HCT116 (cell line): ENCODE data around the gene TLL2. TPM values are rescaled to one million over a fixed set of nuclear protein-coding genes. Genes with fewer than 3 reads are reported as not detected.

ENCODE experiments used
- ATAC-seq: fragments of 200-7000 bp; cut with Tn5 transposase; 2 replicates; pipeline ENCODE4 v1.9.1; 2020; ENCODE audit warnings: mild to moderate bottlenecking, moderate library complexity
- BruUV-seq: library from RNA; stranded (reverse); fragments of 400-500 nt; replicated peaks from 2 replicates; lab custom pipeline; 2021; lab: Mats Ljungman, UMichigan
- CTCF ChIA-PET: fragments of 300-600 bp; sonication (Branson Sonifier 250); formaldehyde crosslinking; loops from one replicate; lab custom pipeline; 2021; ENCODE audit warnings: antibody characterized with exemption; lab: Charles Lee
- POLR2A ChIA-PET: fragments of 300-600, 350-600 bp; sonication (Branson Sonifier 250); formaldehyde crosslinking; loops from one replicate; lab custom pipeline; 2021; ENCODE audit warnings: antibody characterized with exemption; lab: Charles Lee
- RAD21 ChIA-PET, 2 experiments: fragments of 300-600 bp; sonication (Branson Sonifier 250); formaldehyde crosslinking; loops; one replicate each; lab custom pipeline; 2023; ENCODE audit warnings: low total read pairs in 2 of 2; ENCODE audit not compliant: uncharacterized antibody in 2 of 2, unreplicated experiment in 2 of 2, low non-redundant PET in 1 of 2; lab: Charles Lee
- DNase-seq: peaks from one replicate; pipeline ENCODE4 v3.0.0-alpha.2; 2010; ENCODE audit warnings: low read depth, low spot score
- H2AFZ ChIP-seq: fragments of 200-600 bp; shearing (Covaris generic), sonication (generic); 2 replicates; pipeline ENCODE4 v1.6.1; 2017; ENCODE audit warnings: low read depth, mixed run types, mixed read lengths, antibody characterized with exemption, low read length; ENCODE audit not compliant: poor library complexity, severe bottlenecking
- H3K27ac ChIP-seq: 2 replicates; pipeline ENCODE4 v1.5.1; 2012; ENCODE audit warnings: low read depth, low read length
- H3K27me3 ChIP-seq: fragments of 200-600 bp; sonication (generic); 2 replicates; pipeline ENCODE4 v1.6.1; 2016; ENCODE audit warnings: mixed run types, low read length, mixed read lengths; ENCODE audit not compliant: insufficient read depth
- H3K36me3 ChIP-seq, 2 experiments: fragments of 200-500 bp in 1 of 2; fragments of 200-600 bp in 1 of 2; sonication (Bioruptor generic) in 1 of 2; sonication (generic) in 1 of 2; 2 replicates each; pipeline versions ENCODE4 v1.5.1 to v1.6.1; 2014 to 2016; ENCODE audit warnings: low read length in 2 of 2, inconsistent platforms in 1 of 2, mixed read lengths in 1 of 2, mixed run types in 1 of 2; ENCODE audit not compliant: insufficient read depth in 2 of 2, control insufficient read depth in 1 of 2
- H3K4me1 ChIP-seq, 2 experiments: fragments of 200-600 bp in 1 of 2; sonication (generic) in 1 of 2; 2 replicates each; pipeline versions ENCODE4 v1.5.1 to v1.6.1; 2012 to 2017; ENCODE audit warnings: low read length in 2 of 2, inconsistent platforms in 1 of 2, mild to moderate bottlenecking in 1 of 2, mixed read lengths in 1 of 2, mixed run types in 1 of 2, moderate library complexity in 1 of 2; ENCODE audit not compliant: insufficient read depth in 2 of 2, control insufficient read depth in 1 of 2
- H3K4me2 ChIP-seq: fragments of 200-600 bp; sonication (generic); 2 replicates; pipeline ENCODE4 v1.6.1; 2017; ENCODE audit warnings: mixed run types, low read length, mixed read lengths
- H3K4me3 ChIP-seq, 2 experiments: fragments of 200-600 bp in 1 of 2; sonication (generic) in 1 of 2; replicated peaks in 1 of 2; 2 replicates each; pipeline ENCODE4 v1.5.1; 2011 to 2016; ENCODE audit warnings: low read length in 2 of 2, control low read depth in 1 of 2, low read depth in 1 of 2, mild to moderate bottlenecking in 1 of 2, mixed read lengths in 1 of 2, mixed run types in 1 of 2
- H3K79me2 ChIP-seq: fragments of 200-600 bp; sonication (generic); 2 replicates; pipeline ENCODE4 v1.6.1; 2017; ENCODE audit warnings: mild to moderate bottlenecking, mixed run types, low read length, moderate library complexity, mixed read lengths; ENCODE audit not compliant: insufficient read depth
- H3K9ac ChIP-seq: fragments of 200-600 bp; sonication (generic); 2 replicates; pipeline ENCODE4 v1.6.1; 2016; ENCODE audit warnings: low read length, mixed read lengths
- H3K9me2 ChIP-seq: fragments of 200-600 bp; sonication (generic), shearing (Covaris generic); 2 replicates; pipeline ENCODE4 v1.6.1; 2017; ENCODE audit warnings: mixed run types, mild to moderate bottlenecking, moderate library complexity; ENCODE audit not compliant: insufficient read depth
- H3K9me3 ChIP-seq, 2 experiments: fragments of 200-500 bp in 1 of 2; fragments of 200-600 bp in 1 of 2; sonication (Bioruptor generic) in 1 of 2; sonication (generic) in 1 of 2; 2 replicates each; pipeline ENCODE4 v1.6.1; 2014 to 2017; ENCODE audit warnings: low read length in 2 of 2, mixed read lengths in 2 of 2, inconsistent platforms in 1 of 2, low read depth in 1 of 2, mild to moderate bottlenecking in 1 of 2, mixed run types in 1 of 2, moderate library complexity in 1 of 2; ENCODE audit not compliant: control insufficient read depth in 1 of 2, insufficient read depth in 1 of 2
- H4K20me1 ChIP-seq: fragments of 200-600 bp; sonication (generic), shearing (Covaris generic); 2 replicates; pipeline ENCODE4 v1.6.1; 2017; ENCODE audit warnings: mixed run types, mild to moderate bottlenecking, moderate library complexity; ENCODE audit not compliant: insufficient read depth
- ATF3 ChIP-seq: IDR thresholded peaks from 2 replicates; pipeline ENCODE4 v1.6.1; 2012
- CBX3 ChIP-seq: IDR thresholded peaks from 2 replicates; pipeline ENCODE4 v1.6.1; 2012; ENCODE audit warnings: low read depth
- ELF1 ChIP-seq: IDR thresholded peaks from 2 replicates; pipeline ENCODE4 v1.6.1; 2012; ENCODE audit warnings: low read depth, borderline replicate concordance
- EZH2 ChIP-seq: fragments of 200-600 bp; sonication (generic); IDR thresholded peaks from 2 replicates; pipeline ENCODE4 v1.6.1; 2017; ENCODE audit warnings: antibody characterized with exemption, mixed run types
- FOSL1 ChIP-seq: IDR thresholded peaks from 2 replicates; pipeline ENCODE4 v1.6.1; 2012; ENCODE audit warnings: low read depth
- JUND ChIP-seq: IDR thresholded peaks from 2 replicates; pipeline ENCODE4 v1.6.1; 2012
- POLR2A ChIP-seq: IDR thresholded peaks from 2 replicates; pipeline ENCODE4 v1.7.0; 2011; ENCODE audit warnings: borderline replicate concordance; ENCODE audit not compliant: insufficient read depth, insufficient read length; ENCODE audit errors: extremely low read depth
- POLR2AphosphoS5 ChIP-seq: IDR thresholded peaks from 2 replicates; pipeline ENCODE4 v1.6.1; 2011; ENCODE audit warnings: mild to moderate bottlenecking, low read depth, low read length, moderate library complexity
- RAD21 ChIP-seq: IDR thresholded peaks from 2 replicates; pipeline ENCODE4 v1.6.1; 2012; ENCODE audit warnings: low read depth, mild to moderate bottlenecking
- REST ChIP-seq: IDR thresholded peaks from 2 replicates; pipeline ENCODE4 v1.6.1; 2012; ENCODE audit warnings: low read depth
- SIN3A ChIP-seq: IDR thresholded peaks from 2 replicates; pipeline ENCODE4 v1.6.1; 2012; ENCODE audit warnings: low read depth
- SRF ChIP-seq: IDR thresholded peaks from 2 replicates; pipeline ENCODE4 v1.6.1; 2012; ENCODE audit warnings: low read depth
- TCF7L2 ChIP-seq: IDR thresholded peaks from 2 replicates; pipeline ENCODE4 v1.7.0; 2011; ENCODE audit warnings: borderline replicate concordance, inconsistent platforms; ENCODE audit not compliant: insufficient read depth, insufficient read length; ENCODE audit errors: extremely low read depth
- YY1 ChIP-seq: IDR thresholded peaks from 2 replicates; pipeline ENCODE4 v1.6.1; 2011; ENCODE audit warnings: low read length, low read depth, moderate library complexity, mild to moderate bottlenecking; ENCODE audit not compliant: insufficient replicate concordance; ENCODE audit errors: extremely low read depth
- ZFX ChIP-seq: fragments of 450-650 bp; IDR thresholded peaks from 2 replicates; pipeline ENCODE4 v1.6.1; 2017
- ZNF274 ChIP-seq: fragments of 200-500 bp; sonication (Bioruptor generic); IDR thresholded peaks from 2 replicates; pipeline ENCODE4 v1.6.1; 2014; ENCODE audit warnings: mild to moderate bottlenecking, low read depth, low read length, inconsistent platforms
- intact Hi-C: fragments of 100-400 bp; cut with micrococcal nuclease; formaldehyde crosslinking; loops from 2 replicates; pipeline ENCODE4 v1.10.0; 2022
- total RNA-seq: library from RNA; stranded (reverse); gene quantifications from one replicate; pipeline ENCODE4 v1.2.1, GENCODE V29; 2021; ENCODE audit not compliant: unreplicated experiment

TLL2 gene
- total RNA-seq, 1 experiment from 2014 or later = 1.3 TPM

GRCh38 chr10:96541921-96542320, 28.2 kb upstream of the TLL2 start:
- no TSS peak for BruUV-seq
- Histone ChIP-seq H3K36me3 (peaks cover 17 to 19% of the 10 kb centered on the region in 2 experiments), H3K4me2 (no peak overlapping the region), H2AFZ (no peak overlapping the region), H3K4me3 (no peak overlapping the region), H3K9ac (no peak overlapping the region), H3K9me2 (no peaks in the 10 kb centered on the region), H3K4me1 (no peaks in the 10 kb centered on the region), H3K27ac (no peak overlapping the region), H3K9me3 (no peaks in the 10 kb centered on the region), H3K27me3 (no peaks in the 10 kb centered on the region), H4K20me1 (peaks cover 6% of the 10 kb centered on the region; the same call in 1 of the 2 replicates), H3K79me2 (peaks cover 57% of the 10 kb centered on the region)
- DNase-seq = no peak
- TF ChIP-seq RAD21 (no peak), ZNF274 (no peak), ZFX (no peak), POLR2AphosphoS5 (no peak), YY1 (no peak), FOSL1 (no peak), TCF7L2 (no peak), ELF1 (no peak), ATF3 (no peak), SIN3A (no peak), JUND (no peak)
- intact Hi-C loops = no loop called here
- ChIA-PET POLR2A (no interaction called here), RAD21 (no interaction called here), CTCF (no interaction called here)
- no peak for ATAC-seq

- Histone ChIP-seq H3K4me1 (no peaks in the 10 kb centered on the region), H3K27me3 (no peaks in the 10 kb centered on the region), H3K36me3 (peaks cover 11 to 15% of the 10 kb centered on the region in 2 experiments), H3K4me2 (no peak overlapping the region), H3K79me2 (peaks cover 59% of the 10 kb centered on the region), H4K20me1 (peaks cover 9% of the 10 kb centered on the region; the same call in 1 of the 2 replicates), H3K27ac (no peak overlapping the region), H2AFZ (no peak overlapping the region), H3K9ac (no peak overlapping the region), H3K4me3 (no peak overlapping the region), H3K9me3 (no peaks in the 10 kb centered on the region), H3K9me2 (no peaks in the 10 kb centered on the region)
- ChIA-PET CTCF (no interaction called here), RAD21 (no interaction called here), POLR2A (no interaction called here)
- ATAC-seq (no peak), DNase-seq (no peak)
- BruUV-seq = no TSS peak
- intact Hi-C loops = no loop called here
- TF ChIP-seq SRF (no peak), REST (no peak), SIN3A (no peak), FOSL1 (no peak), TCF7L2 (no peak), CBX3 (no peak), EZH2 (no peak), ZFX (no peak), ELF1 (no peak), POLR2A (no peak)
These were observed 26.5 kb upstream of the TLL2 start for GRCh38 chr10:96540240-96540639.
